GM19043 (cell line): ENCODE results near the gene PTPRG.

Experiments used
- ATAC-seq: cut with Tn5 transposase; IDR thresholded peaks from one replicate; pipeline ENCODE4 v1.9.1; 2021; ENCODE audit warnings: low read depth; ENCODE audit not compliant: unreplicated experiment

PTPRG gene

GRCh38 chr3:61844346-61844745 is 283.0 kb downstream of the PTPRG start:
- no peak for ATAC-seq

DNA sequence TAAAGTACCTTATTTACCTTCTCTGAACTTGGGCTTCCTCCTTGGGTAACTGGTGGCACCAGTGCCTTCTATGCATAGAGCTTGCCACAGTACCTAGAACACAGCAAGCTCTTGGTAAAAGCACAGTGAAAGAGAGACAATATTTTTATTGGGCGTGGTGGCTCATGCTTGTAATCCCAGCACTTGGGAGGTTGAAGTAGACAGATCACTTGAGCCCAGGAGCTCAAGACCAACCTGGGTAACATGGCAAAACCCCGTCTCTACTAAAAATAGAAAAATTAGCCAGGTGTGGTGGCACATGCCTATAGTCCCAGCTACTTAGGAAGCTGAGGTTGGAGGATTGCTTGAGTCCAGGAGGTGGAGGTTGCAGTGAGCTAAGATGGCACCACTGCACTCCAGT is 285.1 kb downstream of the PTPRG start:
- ATAC-seq = no peak

GRCh38 chr3:61847784-61848462 is 286.6 kb downstream of the PTPRG start:
- ATAC-seq = no peak

DNA sequence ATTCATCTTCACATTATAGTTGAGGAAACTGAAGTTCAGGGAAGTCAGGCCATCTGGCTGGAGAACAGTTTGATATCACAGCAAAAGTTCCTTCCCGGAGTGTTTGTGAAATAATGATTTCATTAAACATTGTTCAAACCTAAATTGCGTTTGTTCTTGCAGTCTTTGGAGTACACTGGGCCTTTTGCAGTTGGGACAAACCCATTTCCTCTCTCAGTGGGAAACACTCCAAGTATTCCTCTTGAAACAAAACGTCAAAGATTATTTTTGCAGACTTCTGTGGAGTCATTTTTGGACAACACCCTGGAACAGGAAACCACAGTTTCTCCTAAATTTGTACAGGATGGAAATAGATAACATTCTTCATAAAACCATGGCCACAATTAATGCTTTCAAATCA is 287.5 kb downstream of the PTPRG start:
- ATAC-seq = no peak

DNA sequence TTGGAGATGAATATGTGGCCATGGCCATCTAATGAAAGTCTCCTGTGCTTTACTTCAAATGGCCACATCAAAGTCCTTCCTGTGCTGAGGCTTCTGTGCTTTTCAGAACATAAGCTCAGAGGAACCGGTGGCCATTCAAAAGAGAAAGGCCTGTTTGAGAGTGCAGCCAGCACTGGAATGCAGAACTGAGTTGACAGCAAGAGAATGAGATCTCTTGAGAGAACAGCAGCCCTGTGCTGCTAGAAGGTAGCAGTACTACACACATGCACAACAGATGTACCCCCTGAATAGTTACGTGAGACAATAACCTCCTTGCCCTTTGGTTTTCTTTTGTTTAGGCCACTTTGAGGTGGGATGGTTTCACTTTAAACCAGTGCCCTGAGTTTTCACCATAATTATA is 292.5 kb downstream of the PTPRG start:
- ATAC-seq = no peak

- ATAC-seq = no peak
Observed at GRCh38 chr3:61855211-61855610, 293.8 kb downstream of the PTPRG start.

- ATAC-seq = no peak
Observed at GRCh38 chr3:61857297-61857696, 295.9 kb downstream of the PTPRG start.

- no peak for ATAC-seq
Observed at GRCh38 chr3:61858054-61858453, 296.7 kb downstream of the PTPRG start.

- ATAC-seq = no peak
Observed at GRCh38 chr3:61861410-61861809, 300.0 kb downstream of the PTPRG start.

GRCh38 chr3:61862614-61863289 is 301.4 kb downstream of the PTPRG start:
- no peak for ATAC-seq

GRCh38 chr3:61863579-61863978 is 302.2 kb downstream of the PTPRG start:
- no peak for ATAC-seq

- no peak for ATAC-seq
Observed at GRCh38 chr3:61864886-61865285, 303.5 kb downstream of the PTPRG start.

DNA sequence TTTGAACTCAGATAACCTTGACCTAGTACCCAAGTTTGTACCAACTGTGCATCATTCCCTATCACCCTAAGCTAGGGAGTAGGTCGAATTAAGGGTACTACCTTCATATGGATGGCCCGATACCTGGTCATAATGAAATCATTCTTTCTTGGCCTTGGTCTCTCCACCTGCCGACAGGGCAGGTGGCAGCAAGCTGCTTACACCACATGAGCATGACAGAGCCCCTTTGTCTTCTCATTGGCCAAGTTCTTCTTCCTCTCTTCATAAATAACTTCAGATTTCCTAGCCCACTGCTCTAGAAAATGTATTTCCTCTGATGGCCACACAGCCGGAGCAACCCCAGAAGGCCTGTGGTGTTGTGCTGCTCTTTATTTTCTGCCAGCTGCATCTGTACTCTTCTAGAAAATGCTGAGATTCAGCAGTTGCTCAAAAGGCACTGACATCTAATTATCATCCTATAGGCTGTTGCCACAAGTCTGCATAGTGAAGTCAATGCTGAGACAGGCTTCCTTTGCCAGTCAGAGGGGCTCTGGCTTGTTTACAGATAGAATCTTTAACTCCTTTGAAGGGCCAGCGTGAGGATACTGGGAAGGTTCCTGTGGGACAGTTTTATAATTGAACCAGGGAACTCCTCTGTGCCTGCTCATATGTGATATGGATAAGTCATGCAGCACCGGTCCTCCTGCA is 304.2 kb downstream of the PTPRG start:
- ATAC-seq = no peak

GRCh38 chr3:61866153-61866542 is 304.8 kb downstream of the PTPRG start:
- ATAC-seq = no peak

GRCh38 chr3:61866961-61867461 is 305.6 kb downstream of the PTPRG start:
- ATAC-seq = no peak

GRCh38 chr3:61868499-61868898 is 307.1 kb downstream of the PTPRG start:
- no peak for ATAC-seq

DNA sequence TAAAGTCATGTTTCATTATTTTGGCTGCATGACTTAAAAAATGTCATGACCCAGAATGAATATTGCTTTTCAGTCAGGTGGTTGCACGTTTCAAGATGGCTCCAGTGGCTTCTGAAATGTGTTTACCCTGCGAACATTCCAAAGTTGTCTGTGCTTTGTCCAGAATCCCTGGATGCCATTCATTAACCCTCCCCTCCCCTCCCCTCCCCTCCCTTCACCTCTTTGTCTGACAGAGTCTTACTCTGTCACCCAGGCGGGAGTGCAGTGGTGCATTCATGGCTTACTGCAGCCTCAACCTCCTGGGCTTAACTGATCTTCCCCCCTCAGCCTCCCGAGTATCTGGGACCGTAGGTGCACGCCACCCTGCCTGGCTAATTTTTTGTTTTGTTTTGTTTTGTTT is 308.0 kb downstream of the PTPRG start:
- no peak for ATAC-seq

- no peak for ATAC-seq
Observed at GRCh38 chr3:61871644-61872043, 310.3 kb downstream of the PTPRG start.

GRCh38 chr3:61872077-61872706 is 310.8 kb downstream of the PTPRG start:
- no peak for ATAC-seq

GRCh38 chr3:61875046-61875844 is 313.9 kb downstream of the PTPRG start:
- no peak for ATAC-seq
